Measurements from ENCODE around the gene SNRNP70.
A peak's percentile ranks its signal among the peaks of the same experiment; 100 is the strongest.

Gene SNRNP70

DNA sequence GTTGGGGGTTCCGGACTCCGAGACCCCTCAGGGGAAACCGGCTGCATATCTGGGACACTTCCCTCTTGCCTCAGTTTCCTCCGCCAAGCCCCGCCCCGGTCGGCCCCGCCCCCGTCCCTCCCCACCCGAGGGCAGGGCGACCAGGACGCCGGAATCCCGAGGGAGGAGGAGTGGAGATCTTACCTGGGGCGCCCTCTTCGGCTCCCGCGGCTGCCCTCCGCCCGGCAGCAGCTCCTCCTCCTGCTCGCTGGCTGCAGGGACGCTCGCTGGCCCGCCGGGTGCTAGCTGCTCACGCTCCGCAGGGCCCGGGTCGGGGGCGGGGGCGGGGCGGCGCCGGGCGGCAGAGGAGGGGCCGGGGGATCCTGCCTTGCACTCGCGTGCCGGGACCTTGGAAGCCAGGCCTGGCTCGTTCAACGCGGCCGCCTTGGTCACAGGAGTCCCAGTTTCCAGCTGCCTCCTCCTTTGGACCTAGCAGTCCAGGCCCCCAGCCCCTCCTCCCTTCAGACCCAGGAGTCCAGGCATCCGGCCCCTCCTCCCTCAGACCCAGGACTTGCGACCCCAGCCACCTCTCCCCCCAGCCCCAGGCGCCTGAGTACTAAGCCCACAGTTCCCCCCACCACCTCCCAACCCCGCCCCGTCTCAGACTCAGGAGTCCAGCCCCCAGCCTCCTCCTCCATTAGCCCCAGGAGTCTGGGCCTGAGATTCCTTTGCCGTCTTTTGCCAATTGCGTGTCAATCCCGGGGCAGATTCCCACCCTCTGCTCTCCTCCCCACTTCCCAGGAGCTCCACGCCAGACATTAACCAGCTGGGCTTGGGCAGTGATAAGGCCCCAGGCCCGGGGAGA lies 20.3 kb upstream of the SNRNP70 start, which contains the start of gene NTF4:
Gene NTF4 (minus strand): TSS at position 51 of the 844 bp plus-strand sequence. CDS start 2,821 bp downstream, outside the sequence.
- DNase-seq: no peak

DNA sequence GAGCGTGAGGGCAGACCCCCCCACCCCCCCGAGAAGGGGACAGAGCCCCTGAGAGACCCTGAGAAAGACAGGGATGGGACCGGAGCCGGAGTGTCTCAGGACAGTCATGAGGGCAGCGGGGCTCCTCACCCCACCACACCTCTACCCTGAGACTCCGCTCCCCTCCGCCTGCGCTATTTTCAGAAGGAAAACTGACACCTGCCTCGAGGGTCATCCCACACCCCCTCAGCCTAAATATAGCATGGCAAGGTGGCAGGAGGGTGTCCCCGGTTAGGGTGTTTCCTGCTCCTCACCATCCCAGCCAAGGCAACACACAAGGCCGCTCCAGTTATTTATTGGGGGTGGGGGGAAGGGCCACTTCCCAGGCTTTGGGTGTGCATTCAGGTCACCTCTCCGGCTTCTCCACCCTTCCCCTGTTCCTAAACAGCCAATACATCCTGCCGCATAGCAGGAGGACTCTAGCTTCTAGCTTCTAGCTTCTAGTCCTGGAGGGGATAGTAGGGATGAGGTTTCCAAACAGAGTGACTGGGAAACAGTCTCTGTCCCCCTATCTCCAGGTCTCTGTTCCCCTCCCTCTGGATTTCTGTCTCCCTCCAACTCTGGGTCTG lies 19.2 kb upstream of the SNRNP70 start:
- DNase-seq: no peak

DNA sequence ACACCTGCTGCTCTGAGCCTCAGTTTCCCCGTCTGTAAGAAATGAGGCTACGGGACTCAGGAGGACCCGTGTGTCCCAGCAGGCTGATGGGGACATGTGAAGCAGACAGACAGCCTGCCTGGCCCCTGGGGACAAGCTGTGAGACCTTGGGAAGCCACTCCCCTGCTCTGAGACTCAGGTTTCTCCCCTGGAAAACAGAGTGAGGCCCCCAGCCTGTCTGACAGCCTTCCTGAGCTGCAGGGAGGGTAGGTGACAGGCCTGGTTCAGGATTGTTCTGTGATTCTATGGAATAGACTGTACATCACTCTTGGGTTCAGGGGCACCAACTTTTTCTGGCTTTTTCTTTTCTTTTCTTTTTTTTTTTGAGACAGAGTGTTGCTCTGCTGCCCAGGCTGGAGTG lies 17.7 kb upstream of the SNRNP70 start:
- DNase-seq: no peak

DNA sequence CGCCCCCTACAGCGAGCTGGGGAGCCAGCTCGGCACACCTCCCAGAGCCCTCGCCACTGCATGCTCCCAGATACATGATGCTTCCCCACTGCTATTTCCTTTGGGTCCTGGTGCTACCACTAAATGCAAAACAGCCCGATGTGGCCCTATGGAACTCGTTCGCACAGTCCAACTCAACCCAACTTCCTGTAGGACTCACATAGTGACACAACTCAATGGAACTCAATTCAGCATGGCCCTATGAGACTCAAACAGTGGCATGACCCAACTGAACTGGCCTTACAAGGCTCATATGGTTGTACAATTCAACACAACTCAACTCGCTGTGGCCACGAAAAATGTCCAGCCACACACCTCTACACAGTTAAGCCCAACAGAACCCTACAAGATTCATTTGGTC lies 16.2 kb upstream of the SNRNP70 start:
- DNase-seq: no peak

DNA sequence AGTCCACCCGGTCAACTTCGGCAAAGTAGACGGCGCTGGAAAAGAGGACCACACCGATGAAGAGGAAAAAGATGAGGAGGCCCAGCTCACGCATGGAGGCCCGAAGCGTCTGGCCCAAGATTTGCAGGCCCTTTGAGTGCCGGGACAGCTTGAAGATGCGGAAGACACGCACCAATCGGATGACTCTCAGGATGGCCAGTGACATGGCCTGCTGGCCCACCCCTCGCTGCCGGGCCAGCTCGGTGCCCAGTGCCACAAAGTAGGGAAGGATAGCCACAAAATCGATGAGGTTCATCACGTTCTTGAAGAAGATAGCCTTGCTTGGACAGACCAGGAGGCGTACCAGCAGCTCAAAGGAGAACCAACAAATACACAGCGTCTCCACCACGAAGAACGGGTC lies 14.8 kb upstream of the SNRNP70 start:
- DNase-seq: no peak

DNA sequence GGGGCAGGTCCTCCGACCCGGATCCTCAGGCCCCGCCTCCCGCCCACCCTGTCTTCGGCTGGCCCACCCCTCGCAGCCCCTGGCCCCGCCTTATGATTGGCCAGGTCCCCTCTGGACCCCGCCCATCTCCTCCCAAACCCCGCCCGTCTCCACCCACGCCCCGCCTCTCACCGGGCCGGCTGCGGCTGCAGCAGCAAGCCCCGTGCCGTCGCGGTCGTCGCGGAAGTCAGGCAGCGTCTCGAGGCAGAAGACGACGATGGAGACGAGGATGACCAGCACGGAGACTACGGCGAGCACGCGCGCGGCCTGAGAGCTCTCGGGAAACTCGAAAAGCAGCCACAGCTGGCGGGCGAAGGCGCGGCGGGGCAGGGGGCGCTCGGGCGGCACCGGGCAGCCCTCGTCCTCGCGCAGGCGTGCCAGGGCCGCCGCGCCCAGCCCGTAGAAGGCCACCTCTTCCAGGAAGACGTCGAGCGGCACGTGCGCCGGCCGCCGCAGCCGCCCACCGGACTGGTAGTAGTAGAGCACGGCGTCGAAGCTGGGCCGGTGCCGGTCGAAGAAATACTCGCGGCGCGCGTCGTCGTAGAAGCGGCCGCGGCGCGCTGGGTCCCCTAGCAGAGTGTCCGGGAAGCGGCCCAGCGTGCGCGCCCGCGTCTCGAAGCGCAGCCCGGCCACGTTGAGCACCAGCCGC lies 13.2 kb upstream of the SNRNP70 start:
- no peak for DNase-seq

DNA sequence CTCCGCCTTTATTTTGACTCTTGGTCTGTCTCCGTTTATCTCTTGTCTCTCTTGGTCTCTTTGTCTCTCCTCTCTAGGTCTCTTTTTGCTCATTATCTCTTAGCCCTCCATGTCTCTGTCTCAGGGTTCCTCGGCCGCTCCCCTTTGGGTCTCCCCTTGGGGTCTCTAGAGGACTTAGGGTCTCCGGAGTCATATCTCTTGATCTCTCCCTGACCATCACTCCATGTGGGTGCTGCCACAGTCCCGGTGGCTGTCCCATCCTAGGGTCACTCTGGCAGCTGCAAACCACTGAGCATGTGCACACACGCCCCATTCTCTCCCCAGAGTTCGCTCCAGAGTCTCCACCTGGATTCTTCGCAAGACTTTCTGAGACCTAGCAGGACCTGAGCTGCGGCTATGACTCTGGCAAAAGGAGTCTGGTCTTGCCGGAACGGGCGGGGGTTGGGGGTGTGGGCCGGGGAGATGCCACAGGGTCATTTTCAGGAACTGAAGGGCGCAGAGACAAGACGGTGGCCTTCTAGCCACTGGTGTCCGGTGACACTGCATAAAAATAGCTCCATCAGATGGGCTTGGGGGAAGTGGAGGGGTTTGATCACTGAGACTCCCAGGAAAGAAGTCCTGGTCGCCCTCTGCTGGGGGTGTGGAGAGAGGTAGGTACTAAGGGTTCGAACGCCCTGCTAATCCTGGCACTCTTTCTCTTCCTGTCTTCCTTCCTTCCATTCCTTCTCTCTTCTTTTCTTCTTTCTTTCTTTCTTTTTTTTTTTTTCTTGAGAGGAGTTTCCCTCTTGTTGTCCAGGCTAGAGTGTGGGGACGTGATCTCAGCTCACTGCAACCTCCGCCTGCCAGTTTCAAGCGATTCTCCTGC lies 11.5 kb upstream of the SNRNP70 start:
- no peak for DNase-seq

DNA sequence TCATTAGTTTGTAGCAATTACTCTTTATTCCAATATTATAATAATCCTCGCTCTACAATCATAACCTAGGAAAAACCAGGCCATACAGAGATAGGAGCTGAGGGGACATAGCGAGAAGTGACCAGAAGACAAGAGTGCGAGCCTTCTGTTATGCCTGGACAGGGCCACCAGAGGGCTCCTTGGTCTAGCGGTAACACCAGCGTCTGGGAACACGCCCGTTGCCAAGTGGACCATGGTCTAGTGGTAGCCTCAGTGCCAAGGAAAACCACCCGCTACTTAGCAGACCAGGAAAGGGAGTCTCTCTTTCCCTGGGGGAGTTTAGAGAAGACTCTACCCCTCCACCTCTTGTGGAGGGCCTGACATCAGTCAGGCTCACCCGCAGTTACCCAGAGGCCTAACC lies 10.4 kb upstream of the SNRNP70 start:
- DNase-seq: peak; percentile 33

DNA sequence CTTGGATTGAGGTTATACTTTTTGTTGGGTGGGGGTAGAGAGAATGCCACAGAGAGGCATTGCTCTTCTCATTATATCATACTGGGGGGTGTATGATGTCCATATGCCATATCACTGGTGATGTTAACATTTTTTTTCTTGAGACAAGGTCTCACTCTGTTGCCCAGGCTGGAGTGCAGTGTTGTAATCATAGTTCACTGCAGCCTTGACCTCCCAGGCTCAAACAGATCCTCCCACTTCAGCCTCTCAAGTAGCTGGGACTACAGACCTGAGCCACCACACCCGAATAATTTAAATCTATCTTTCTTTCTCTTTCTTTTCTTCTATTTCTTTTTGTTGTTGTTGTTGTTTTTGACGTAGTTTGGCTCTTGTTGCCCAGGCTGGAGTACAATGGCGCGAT lies 4.9 kb upstream of the SNRNP70 start:
- DNase-seq: no peak

DNA sequence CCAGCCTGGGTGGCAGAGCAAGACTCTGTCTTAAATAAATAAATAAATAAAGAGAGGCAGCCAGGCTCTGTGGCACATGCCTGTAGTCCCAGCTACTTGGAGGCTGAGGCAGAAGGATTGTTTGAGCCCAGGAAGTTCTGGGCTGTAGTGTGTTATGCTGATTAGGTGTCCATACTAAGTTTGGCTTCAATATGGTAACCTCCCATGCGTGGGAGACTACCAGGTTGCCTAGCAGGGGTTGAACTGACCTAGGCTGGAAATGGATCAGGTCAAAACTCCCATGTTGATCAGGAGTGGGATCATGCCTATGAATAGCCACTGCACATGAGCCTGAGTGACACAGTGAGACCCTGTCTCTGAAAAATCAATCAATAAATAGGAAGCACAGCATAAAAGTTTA lies 4.0 kb upstream of the SNRNP70 start:
- no peak for DNase-seq

DNA sequence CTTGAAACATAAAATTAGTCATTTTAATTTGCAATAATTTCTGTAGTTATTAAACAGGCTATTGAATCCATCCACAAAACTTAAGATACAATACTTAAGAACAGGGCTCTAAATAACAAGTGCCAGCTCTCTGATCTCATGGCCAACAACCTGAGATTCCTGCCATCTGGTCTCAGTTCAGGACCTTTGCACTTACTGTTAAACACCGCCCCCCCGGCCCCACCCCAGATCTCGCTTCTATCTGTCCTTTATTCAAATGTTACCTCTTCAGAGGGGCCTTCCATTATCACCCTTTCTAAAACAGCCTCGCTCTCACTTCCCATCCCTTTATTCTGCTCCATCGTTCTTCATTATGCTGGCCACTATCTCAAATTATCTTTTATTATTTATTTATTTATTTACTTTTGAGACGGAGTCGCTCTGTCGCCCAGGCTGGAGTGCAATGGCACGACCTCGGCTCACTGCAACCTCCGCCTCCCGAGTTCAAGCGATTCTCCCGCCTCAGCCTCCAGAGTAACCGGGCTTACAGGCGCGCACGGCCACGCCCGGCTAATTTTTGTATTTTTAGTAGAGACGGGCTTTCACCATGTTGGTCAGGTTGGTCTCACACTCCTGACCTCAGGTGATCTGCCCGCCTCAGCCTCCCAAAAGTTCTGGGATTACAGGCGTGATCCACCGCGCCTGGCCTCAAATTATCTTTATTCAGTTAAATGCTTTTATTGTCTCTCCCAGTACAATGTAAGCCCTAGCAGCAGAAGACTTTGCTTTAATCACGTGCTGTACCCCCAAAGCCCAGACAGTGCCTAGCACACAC lies 838 bp upstream of the SNRNP70 start:
- no peak for DNase-seq

DNA sequence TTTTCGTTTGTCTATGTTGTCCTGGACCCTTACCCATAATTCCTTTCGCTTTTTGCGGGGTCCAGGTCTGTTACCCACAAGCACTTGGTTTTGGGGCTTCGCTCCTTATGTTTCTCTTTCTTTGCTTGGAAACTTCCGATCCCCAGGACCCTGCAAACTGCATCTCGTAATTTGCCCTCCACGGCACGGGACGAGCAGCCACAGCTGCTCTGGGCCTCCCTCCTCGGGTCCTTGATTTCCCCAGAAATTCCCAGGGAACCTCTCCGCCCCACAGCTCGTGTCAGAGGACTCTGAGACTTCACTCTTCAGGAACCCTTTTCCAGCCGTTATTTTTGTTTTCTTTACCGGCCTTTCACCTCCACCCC lies 599 bp downstream of the SNRNP70 start:
- DNase-seq: no peak

DNA sequence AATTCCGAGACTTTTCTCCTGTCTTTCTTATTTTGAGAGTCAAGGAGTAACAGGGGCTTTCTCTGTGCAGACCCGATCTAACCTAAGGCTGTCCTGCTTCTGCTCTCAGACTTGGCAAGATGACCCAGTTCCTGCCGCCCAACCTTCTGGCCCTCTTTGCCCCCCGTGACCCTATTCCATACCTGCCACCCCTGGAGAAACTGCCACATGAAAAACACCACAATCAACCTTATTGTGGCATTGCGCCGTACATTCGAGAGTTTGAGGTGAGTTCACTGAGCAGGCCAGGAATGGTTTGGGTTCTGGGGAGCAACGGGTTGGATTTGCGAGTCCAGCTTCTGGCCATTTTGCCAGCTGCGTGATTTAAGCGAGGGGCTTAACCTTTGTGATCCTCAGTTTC lies 1.0 kb downstream of the SNRNP70 start:
- no peak for DNase-seq

DNA sequence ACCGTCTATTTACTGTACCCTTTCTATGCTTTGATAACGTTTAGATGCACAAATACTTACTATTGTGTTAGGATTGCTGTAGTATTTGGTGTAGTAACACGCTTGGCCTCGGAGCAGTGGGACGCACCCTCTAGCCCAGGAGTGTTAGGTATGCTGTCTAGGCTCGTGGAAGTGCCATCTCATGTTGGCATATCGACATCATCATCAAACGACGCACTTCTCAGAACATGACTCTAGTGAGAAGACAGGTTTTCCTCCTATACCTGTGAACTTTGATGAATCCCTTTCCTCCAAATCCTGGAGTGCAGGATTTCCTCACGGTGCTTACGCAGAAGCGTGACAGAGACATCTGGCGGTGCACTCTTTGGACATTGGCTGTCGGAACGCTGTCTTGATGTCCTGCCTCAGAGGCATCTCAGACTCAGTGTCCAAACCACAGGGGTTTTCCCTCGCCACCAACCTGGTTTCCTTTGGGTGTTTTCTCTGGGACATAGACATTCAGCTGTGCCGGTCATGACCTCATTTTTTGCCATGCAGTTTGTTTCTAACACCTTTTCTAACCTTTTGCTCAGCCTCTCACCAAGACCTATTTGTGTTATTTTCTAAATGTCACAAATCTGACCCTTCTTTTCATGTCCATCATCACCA lies 6.3 kb downstream of the SNRNP70 start:
- DNase-seq: no peak

DNA sequence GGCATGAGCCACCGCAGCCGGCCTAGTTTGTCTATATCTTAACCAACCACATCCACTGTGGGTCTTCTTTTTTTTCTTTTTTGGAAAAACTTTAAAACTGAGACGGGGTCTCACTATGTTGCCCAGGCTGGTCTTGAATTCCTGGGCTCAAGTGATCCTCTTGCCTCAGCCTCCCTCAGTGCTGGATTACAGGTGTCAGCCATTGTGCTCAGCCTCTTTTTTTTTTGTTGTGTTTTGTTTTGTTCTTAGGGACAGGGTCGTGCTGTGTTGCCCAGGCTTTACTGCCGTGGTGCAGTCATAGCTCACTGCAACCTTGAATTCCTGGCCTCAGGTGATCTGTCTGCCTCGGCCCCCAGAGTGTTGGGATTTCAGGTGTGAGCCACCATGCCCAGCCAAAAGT lies 7.4 kb downstream of the SNRNP70 start:
- DNase-seq: no peak

DNA sequence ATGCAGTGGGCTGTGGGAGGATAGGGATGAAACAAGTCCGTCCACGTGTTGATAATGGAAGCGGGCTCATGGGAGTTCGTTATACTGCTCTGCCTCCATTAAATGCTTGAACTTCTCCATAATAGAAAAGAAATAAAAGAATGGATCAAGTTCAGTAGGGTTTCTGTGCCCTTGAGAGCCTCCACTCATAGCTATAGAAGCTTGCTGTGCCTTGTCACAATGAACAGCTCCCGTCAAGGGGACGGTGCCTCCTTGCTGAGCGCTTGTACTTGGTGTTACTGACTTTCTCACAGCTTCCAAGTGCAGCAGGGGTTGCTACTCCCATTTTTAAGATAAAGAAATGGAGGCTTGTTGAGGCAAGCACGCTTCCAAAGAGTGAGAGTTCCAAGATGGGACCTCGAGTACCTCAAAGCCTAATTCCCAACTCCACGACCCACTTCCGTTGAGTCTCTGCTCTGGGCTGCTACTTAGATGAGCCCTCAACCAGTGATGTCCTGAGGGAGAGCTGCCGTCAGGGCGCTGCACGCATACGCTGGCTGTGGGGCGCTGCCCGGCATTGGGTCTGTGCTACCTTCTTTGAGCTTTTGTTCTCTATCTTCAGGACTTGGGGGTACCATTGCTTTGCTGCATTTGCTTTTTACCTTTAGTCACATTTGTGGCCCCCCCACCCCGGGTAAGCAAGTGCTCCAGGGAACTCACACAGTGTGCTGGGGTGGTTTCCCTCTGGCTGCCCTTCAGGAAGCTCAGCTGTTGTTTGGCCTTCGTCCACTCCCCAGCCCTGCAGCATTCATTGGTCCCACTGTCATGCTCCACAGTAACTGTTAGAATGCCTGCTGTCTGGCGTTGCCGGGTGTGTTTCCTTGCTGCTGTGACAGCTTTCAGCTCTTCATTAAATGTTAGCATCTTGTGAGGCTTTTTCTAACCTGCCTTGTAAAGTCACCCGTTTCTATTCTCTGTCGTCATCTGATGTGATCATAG lies 9.5 kb downstream of the SNRNP70 start:
- DNase-seq: no peak

DNA sequence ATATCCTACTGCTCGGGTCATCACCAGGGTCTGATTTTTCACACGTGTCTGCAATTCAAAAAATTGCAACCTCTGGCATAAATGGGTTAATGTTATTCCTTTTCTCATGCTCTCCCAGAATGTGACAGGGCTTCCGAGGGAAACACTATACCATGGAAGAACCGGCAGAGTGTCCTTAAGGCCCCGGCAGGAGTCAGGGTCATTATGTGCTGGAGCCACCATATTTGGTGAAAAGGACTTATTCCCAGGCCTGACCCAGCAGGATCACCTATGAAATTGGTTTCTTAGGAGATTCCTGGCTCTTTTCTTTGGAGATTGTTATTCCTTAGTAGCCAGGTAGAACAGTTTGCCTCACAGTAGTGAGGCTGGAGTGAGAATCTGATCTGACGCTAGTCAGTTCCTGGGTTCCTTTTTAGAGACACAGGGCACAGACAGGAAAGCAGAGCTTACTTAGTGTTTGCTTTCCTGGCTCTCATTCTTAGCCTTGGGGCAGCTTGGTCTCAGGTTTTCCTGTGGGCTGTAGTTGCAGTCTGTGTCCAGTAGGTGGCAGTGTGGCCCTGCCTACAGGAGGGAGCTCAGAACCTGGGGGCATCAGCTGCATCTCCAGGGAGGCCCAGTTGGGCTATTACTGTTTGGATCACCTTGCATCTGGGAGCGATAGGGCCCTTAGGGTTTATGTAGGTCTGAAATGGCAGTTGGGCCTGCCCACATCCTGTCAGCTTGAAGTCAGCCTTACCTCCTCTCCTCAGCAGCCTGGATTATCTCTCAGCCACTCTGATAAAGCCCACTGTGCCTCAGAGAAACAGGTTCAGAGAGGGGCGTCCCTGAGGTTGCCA lies 12.4 kb downstream of the SNRNP70 start:
- DNase-seq: peak; percentile 79

DNA sequence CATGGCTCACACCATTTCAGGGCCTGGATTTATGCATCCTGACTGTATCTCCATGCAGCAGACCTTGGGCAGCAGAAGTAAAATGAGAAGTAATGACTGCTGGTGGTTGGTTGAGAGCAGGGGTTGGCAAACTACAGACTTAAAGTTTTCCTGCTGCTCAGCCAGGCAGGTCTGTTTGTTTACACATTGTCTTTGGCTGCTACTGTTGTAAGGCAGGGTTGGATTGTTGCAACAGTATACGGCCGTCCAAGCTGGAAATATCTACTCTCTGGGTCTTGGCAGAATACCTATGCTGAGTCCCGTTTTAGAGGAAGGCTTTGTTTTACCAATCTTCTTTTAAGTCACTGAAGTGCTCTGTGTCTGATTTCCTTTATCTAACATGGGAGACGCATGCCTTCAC lies 13.5 kb downstream of the SNRNP70 start:
- DNase-seq: no peak

DNA sequence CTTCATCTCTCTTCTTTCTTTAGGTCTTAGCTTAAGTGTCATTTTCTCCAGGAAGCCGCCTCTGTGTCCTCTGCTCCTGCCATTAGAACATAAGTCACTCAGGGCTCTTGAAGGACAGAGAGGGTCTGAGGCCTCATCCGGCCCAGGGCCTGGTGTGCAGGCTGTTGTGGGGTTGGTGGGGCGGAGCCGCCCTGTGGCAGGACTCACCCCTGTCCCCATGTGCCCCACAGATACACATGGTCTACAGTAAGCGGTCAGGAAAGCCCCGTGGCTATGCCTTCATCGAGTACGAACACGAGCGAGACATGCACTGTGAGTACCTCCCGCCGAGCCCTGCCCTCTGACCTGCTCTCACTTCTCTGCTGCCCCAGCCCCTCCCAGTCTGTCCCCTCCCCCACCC lies 15.9 kb downstream of the SNRNP70 start:
- DNase-seq: no peak

All from suppressor macrophage treated with lipopolysaccharide for 4 hours (primary cell).